ENCODE data around the gene CELF4. TPM values are rescaled to one million over a fixed set of nuclear protein-coding genes. Genes with fewer than 3 reads are reported as not detected.

The CELF4 gene
- total RNA-seq, 1 experiment from 2014 or later, result 0.40 TPM

DNA sequence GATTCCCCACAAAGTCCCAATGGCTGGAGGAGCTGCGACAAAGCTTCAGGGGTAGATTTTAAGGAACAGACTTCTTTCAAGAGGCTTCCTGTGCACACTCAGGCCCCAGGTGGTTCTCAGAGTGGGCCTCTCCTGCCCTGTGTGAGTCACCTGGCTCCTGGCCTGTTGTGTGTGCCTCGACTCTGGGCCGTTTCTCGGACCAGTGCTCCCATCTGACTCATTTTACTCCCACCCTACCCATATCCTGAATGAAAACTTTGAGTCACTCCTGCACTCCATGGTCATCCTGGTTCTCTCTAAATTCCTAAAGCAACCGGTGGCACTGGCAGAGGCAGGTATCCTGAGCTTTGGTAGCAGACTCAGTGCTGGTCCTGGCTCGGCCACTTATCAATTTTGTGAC lies 84.1 kb downstream of the CELF4 start:
- BruUV-seq (replicated peaks), result no TSS peak
- Histone ChIP-seq H3K4me1 (ENCODE audit: insufficient read depth, low read length) (no peaks in the 10 kb centered on the region), H3K9ac (ENCODE audit: low read length) (no peak overlapping the region), H3K27me3 (ENCODE audit: low read length) (no peaks in the 10 kb centered on the region), H2AFZ (ENCODE audit: low read length) (no peak overlapping the region), H3K36me3 (ENCODE audit: low read depth, low read length) (no peaks in the 10 kb centered on the region), H3K79me2 (ENCODE audit: low read length) (no peaks in the 10 kb centered on the region), H3K9me2 (replicated peaks; ENCODE audit: low read length) (no peaks in the 10 kb centered on the region), H3F3A (ENCODE audit: low read length, unreplicated experiment) (no peaks in the 10 kb centered on the region), H3K4me3 (ENCODE audit: low read length) (no peak overlapping the region), H3K9me3 (ENCODE audit: low read length) (no peaks in the 10 kb centered on the region), H3K4me2 (ENCODE audit: low read length) (no peak overlapping the region), H4K20me1 (ENCODE audit: low read length) (no peaks in the 10 kb centered on the region), H3K27ac (ENCODE audit: low read length) (no peak overlapping the region)
- peak; percentile 34 for DNase-seq
- no peak for ATAC-seq
- TF ChIP-seq, protein P1, sequence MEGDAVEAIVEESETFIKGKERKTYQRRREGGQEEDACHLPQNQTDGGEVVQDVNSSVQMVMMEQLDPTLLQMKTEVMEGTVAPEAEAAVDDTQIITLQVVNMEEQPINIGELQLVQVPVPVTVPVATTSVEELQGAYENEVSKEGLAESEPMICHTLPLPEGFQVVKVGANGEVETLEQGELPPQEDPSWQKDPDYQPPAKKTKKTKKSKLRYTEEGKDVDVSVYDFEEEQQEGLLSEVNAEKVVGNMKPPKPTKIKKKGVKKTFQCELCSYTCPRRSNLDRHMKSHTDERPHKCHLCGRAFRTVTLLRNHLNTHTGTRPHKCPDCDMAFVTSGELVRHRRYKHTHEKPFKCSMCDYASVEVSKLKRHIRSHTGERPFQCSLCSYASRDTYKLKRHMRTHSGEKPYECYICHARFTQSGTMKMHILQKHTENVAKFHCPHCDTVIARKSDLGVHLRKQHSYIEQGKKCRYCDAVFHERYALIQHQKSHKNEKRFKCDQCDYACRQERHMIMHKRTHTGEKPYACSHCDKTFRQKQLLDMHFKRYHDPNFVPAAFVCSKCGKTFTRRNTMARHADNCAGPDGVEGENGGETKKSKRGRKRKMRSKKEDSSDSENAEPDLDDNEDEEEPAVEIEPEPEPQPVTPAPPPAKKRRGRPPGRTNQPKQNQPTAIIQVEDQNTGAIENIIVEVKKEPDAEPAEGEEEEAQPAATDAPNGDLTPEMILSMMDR (conservative IDR thresholded peaks at IDR 0.05; ENCODE audit: low read depth, low read length), result no peak
- TF ChIP-seq EZH2 (IDR thresholded peaks at IDR 0.05; ENCODE audit: low read length, unreplicated experiment) (no peak), EZH2phosphoT487 (IDR thresholded peaks at IDR 0.05; ENCODE audit: borderline replicate concordance, low read length) (no peak)
- ChIA-PET POLR2A (ENCODE audit: unreplicated experiment) (no interaction called here), CTCF (no interaction called here)
- intact Hi-C loops (cut with micrococcal nuclease), result no loop called here

DNA sequence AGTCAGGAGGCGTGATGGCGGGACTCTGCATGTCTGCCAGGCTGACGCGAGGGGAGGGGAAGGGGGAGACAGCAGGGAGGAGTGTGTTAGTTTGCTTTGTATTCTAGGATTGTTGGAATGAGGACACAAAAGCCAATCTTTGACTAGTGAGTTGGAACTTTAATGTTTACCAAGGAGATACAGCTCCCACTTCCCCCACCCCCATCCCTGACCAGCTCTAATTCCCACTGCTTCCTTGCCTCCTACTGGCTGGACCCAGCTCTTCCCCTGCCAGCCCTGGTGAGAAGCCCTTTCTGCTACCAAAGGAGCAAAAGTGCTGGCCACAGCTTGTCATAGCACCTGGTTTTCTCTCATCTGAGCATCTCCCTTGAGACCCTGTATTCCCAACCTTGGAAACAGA lies 84.5 kb downstream of the CELF4 start:
- no peak overlapping the region for H2AFZ ChIP-seq (ENCODE audit: low read length)
- no peaks in the 10 kb centered on the region for H4K20me1 ChIP-seq (ENCODE audit: low read length)
- no peak overlapping the region for H3K27ac ChIP-seq (ENCODE audit: low read length)
- no peaks in the 10 kb centered on the region for H3K79me2 ChIP-seq (ENCODE audit: low read length)
- H3K4me3 ChIP-seq (ENCODE audit: low read length), result no peak overlapping the region
- H3K27me3 ChIP-seq (ENCODE audit: low read length), result no peaks in the 10 kb centered on the region
- intact Hi-C loops (cut with micrococcal nuclease), result no loop called here
- no peaks in the 10 kb centered on the region for H3K9me3 ChIP-seq (ENCODE audit: low read length)
- POLR2A ChIA-PET (ENCODE audit: unreplicated experiment), result no interaction called here
- no peak overlapping the region for H3K4me2 ChIP-seq (ENCODE audit: low read length)
- no peaks in the 10 kb centered on the region for H3K36me3 ChIP-seq (ENCODE audit: low read depth, low read length)
- no peaks in the 10 kb centered on the region for H3K9me2 ChIP-seq (replicated peaks; ENCODE audit: low read length)
- H3F3A ChIP-seq (ENCODE audit: low read length, unreplicated experiment), result no peaks in the 10 kb centered on the region
- TF ChIP-seq, protein P1 (conservative IDR thresholded peaks at IDR 0.05; ENCODE audit: low read depth, low read length), result no peak
- no peak overlapping the region for H3K9ac ChIP-seq (ENCODE audit: low read length)
- H3K4me1 ChIP-seq (ENCODE audit: insufficient read depth, low read length), result no peaks in the 10 kb centered on the region
- CTCF ChIA-PET, result no interaction called here
- DNase-seq (no peak), ATAC-seq (no peak)
- no TSS peak for BruUV-seq (replicated peaks)

DNA sequence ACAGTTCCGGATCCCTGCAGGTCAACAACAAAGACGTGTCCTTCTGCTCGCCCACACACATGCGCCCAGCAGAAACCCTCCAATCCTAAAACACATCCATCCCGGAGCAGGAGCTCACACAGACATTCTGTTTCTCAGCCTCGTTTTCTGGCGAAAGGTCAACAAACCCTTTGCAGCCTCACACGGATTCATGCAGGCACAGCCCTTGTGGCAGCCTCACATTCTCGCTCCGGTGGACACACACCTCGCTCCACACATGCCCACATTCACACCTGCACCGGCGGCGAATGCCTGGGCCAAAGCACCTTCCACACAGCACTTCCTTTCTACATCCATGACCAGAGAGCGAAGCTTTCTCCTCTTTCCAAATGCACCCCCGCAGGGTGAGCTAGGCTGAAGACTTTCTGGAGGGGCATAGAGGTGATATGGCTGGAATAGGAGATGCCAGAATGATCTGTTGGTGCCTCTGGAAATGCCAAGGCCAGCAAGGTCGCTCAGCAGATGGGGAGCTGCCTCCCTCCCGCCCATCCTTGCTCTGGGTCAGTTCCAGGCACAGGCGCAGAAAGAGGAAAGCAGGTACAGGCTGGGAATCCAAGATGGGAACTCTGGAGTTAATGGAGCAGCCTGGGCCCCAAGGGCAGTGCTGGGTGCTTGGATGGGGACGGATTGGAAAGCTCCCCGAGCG lies 88.8 kb downstream of the CELF4 start:
- Histone ChIP-seq H3K9me3 (ENCODE audit: low read length) (no peaks in the 10 kb centered on the region), H3K4me1 (ENCODE audit: insufficient read depth, low read length) (no peaks in the 10 kb centered on the region), H3K9ac (ENCODE audit: low read length) (no peak overlapping the region), H3K9me2 (replicated peaks; ENCODE audit: low read length) (no peaks in the 10 kb centered on the region), H3K27me3 (ENCODE audit: low read length) (no peaks in the 10 kb centered on the region), H4K20me1 (ENCODE audit: low read length) (no peaks in the 10 kb centered on the region), H3K79me2 (ENCODE audit: low read length) (no peaks in the 10 kb centered on the region), H3K27ac (ENCODE audit: low read length) (no peak overlapping the region), H3K4me2 (ENCODE audit: low read length) (no peak overlapping the region), H3K36me3 (ENCODE audit: low read depth, low read length) (no peaks in the 10 kb centered on the region), H3F3A (ENCODE audit: low read length, unreplicated experiment) (no peaks in the 10 kb centered on the region), H2AFZ (ENCODE audit: low read length) (no peak overlapping the region), H3K4me3 (ENCODE audit: low read length) (no peak overlapping the region)
- TF ChIP-seq, protein P1 (conservative IDR thresholded peaks at IDR 0.05; ENCODE audit: low read depth, low read length), result no peak
- TF ChIP-seq EZH2 (IDR thresholded peaks at IDR 0.05; ENCODE audit: low read length, unreplicated experiment), result no peak
- TF ChIP-seq EZH2phosphoT487 (IDR thresholded peaks at IDR 0.05; ENCODE audit: borderline replicate concordance, low read length), result no peak
- ATAC-seq, result no peak
- no TSS peak for BruUV-seq (replicated peaks)
- CTCF ChIA-PET, result no interaction called here
- POLR2A ChIA-PET (ENCODE audit: unreplicated experiment), result no interaction called here
- intact Hi-C loops (cut with micrococcal nuclease), result no loop called here
- DNase-seq, result no peak

All from PC-3 (cell line).